ENCODE measurements around the gene CCNI2.
"Not testable (repeated sequence)": the region's sequence is repeated elsewhere in the genome, so short reads cannot be mapped to it uniquely, and the experiment has no call there.

The CCNI2 gene

GRCh38 chr5:132785365-132785764, 38.1 kb downstream of the CCNI2 start:
- DNase-seq, result no peak

GRCh38 chr5:132785864-132786263, 38.6 kb downstream of the CCNI2 start:
- DNase-seq, result no peak

GRCh38 chr5:132787076-132787475, 39.9 kb downstream of the CCNI2 start:
- no peak for DNase-seq

- no peak for DNase-seq
These were observed 41.3 kb downstream of the CCNI2 start for GRCh38 chr5:132788508-132788907.

GRCh38 chr5:132788990-132789886, 42.0 kb downstream of the CCNI2 start:
- no peak for DNase-seq

- DNase-seq, result no peak
These were observed 43.1 kb downstream of the CCNI2 start for GRCh38 chr5:132790201-132790865.

GRCh38 chr5:132791026-132791425, 43.8 kb downstream of the CCNI2 start:
- no peak for DNase-seq

GRCh38 chr5:132797651-132798050, 50.4 kb downstream of the CCNI2 start:
- DNase-seq, result no peak

GRCh38 chr5:132799392-132799791, 52.2 kb downstream of the CCNI2 start:
- no peak for DNase-seq

- no peak for DNase-seq
These were observed 53.3 kb downstream of the CCNI2 start for GRCh38 chr5:132800545-132800944.

GRCh38 chr5:132802044-132802684, 54.9 kb downstream of the CCNI2 start:
- DNase-seq, result no peak

GRCh38 chr5:132802685-132803066, 55.5 kb downstream of the CCNI2 start:
- DNase-seq, result not testable (repeated sequence)
